ENCODE measurements around the gene NCF2. TPM values are rescaled to one million over a fixed set of nuclear protein-coding genes. Genes with fewer than 3 reads are reported as not detected.

The NCF2 gene
- total RNA-seq (2021; ENCODE audit: unreplicated experiment), result 0.10 TPM
- not detected for polyA plus RNA-seq (2012; ENCODE audit: insufficient read length)
- Bru-seq, nascent RNA, result percentile 10 among the genes with signal in this experiment
- percentile 14 among the genes with signal in this experiment for BruChase-seq, experiment 1, labeled RNA remaining after a 2-hour chase
- percentile 22 among the genes with signal in this experiment for BruChase-seq, experiment 2, labeled RNA remaining after a 6-hour chase
- long read RNA-seq, partial matches to known transcripts, result 1 of 1 reads
- long read RNA-seq, other reads (novel, unspliced or antisense), result 0 of 1 reads

- POLR2A ChIA-PET, result no interaction called here
- DNase-seq (ENCODE audit: low read depth, low spot score) (no peak), ATAC-seq (no peak; the same call in 1 of the 2 replicates)
- no peak within 1 kb of the TSS for H3K27ac ChIP-seq (ENCODE audit: low read length)
- H3K9me3 ChIP-seq (ENCODE audit: control insufficient read depth, insufficient read depth, low read depth, low read length), result no peaks in the 10 kb centered on the region
- H3K4me1 ChIP-seq (ENCODE audit: control insufficient read depth, insufficient read depth, low read length), result no peaks in the 10 kb centered on the region
- no peaks in the 10 kb centered on the region for H3K36me3 ChIP-seq (ENCODE audit: control insufficient read depth, insufficient read depth, low read length)
- H3K4me3 ChIP-seq (ENCODE audit: low read depth in 2 of 2, low read length in 2 of 2), result no peak within 1 kb of the TSS
- in situ Hi-C loops (cut with HindIII; ENCODE audit: low pct_unique_long_range_greater_than_20kb, low sequenced_read_pairs) (no loop called here), intact Hi-C loops (cut with micrococcal nuclease; ENCODE audit: unreplicated experiment) (no loop called here)
- TF ChIP-seq TCF7L2 (IDR thresholded peaks at IDR 0.05; ENCODE audit: low read depth, low read length) (no peak), SIN3A (IDR thresholded peaks at IDR 0.05; ENCODE audit: borderline replicate concordance, insufficient read depth, low read depth, low read length) (no peak), CTCF (IDR thresholded peaks at IDR 0.05) (no peak), POLR2AphosphoS5 (IDR thresholded peaks at IDR 0.05; ENCODE audit: low read depth, low read length) (no peak)
- no TSS peak for BruUV-seq (replicated peaks)
- CTCF ChIA-PET, result no interaction called here
- H3K27me3 ChIP-seq (ENCODE audit: control insufficient read depth, insufficient read depth, low read length), result 0 out of 2 replicates have a peak, but pooled peaks cover 6% of the 10 kb centered on the region
Observed at GRCh38 chr1:183590244-183591191, at the start of gene NCF2. Gene NCF2 (minus strand): TSS chr1:183590459. CDS start chr1:183590329, 130 bp downstream.

GRCh38 chr1:183638649-183639387 lies 48.6 kb upstream of the NCF2 start:
- no peak for ATAC-seq
- Histone ChIP-seq H3K9me3 (ENCODE audit: control insufficient read depth, insufficient read depth, low read depth, low read length) (no peaks in the 10 kb centered on the region), H3K4me1 (ENCODE audit: control insufficient read depth, insufficient read depth, low read length) (peaks cover 4% of the 10 kb centered on the region; the same call in 1 of the 2 replicates), H3K27me3 (ENCODE audit: control insufficient read depth, insufficient read depth, low read length) (0 out of 2 replicates have a peak, but pooled peaks cover 4% of the 10 kb centered on the region), H3K27ac (ENCODE audit: low read length) (no peak overlapping the region), H3K4me3 (ENCODE audit: low read depth in 2 of 2, low read length in 2 of 2) (no peak overlapping the region), H3K36me3 (ENCODE audit: control insufficient read depth, insufficient read depth, low read length) (no peaks in the 10 kb centered on the region; the same call in 1 of the 2 replicates)
- in situ Hi-C loops (cut with HindIII; ENCODE audit: low pct_unique_long_range_greater_than_20kb, low sequenced_read_pairs) (no loop called here), intact Hi-C loops (cut with micrococcal nuclease; ENCODE audit: unreplicated experiment) (no loop called here)
- no TSS peak for BruUV-seq (replicated peaks)
- TF ChIP-seq SIN3A (IDR thresholded peaks at IDR 0.05; ENCODE audit: borderline replicate concordance, insufficient read depth, low read depth, low read length), result no peak
- no peak for TF ChIP-seq REST (IDR thresholded peaks at IDR 0.05; ENCODE audit: insufficient read depth in 1 of 2, low read depth in 2 of 2, low read length in 1 of 2)
- TF ChIP-seq CTCF (IDR thresholded peaks at IDR 0.05), result no peak
- no peak for TF ChIP-seq TCF7L2 (IDR thresholded peaks at IDR 0.05; ENCODE audit: low read depth, low read length)
- no peak for TF ChIP-seq POLR2AphosphoS5 (IDR thresholded peaks at IDR 0.05; ENCODE audit: low read depth, low read length)
- DNase-seq (ENCODE audit: low read depth, low spot score), result no peak
- POLR2A ChIA-PET, result no interaction called here
- CTCF ChIA-PET, result no interaction called here

All from Panc1 (cell line).